ENCODE results near the gene PTPRT. TPM values are rescaled to one million over a fixed set of nuclear protein-coding genes. Genes with fewer than 3 reads are reported as not detected.

Gene PTPRT
- polyA plus RNA-seq, 1 of the 3 experiments (the other 2 are of a cell fraction): not detected

DNA sequence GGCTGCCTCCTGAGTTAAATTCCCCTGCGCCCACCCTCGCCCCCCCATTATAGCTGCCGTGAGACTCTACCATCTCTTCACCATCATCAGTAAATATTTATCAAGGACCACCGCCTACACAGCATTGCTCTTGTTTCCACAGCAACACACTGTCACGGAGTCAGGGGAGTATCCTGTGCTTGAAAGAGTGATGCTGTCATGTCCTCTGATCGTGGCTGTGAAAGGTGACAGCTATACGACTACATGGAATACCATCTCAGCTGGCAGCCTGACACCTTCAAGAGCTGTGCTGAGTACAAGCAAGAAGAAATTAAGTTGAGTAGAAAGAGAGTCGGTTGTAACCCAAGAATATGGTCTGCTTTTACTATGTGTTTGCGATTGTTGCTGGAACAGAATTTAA, 3.4 kb downstream of the PTPRT start:
- Histone ChIP-seq H3K4me1 (ENCODE audit: control insufficient read depth in 1 of 2, insufficient read depth in 2 of 2, low read depth in 1 of 2, low read length in 1 of 2) (peaks cover 0 to 6% of the 10 kb centered on the region in 2 experiments; a peak in 1 of 4 replicates), H3K9me2 (no peaks in the 10 kb centered on the region), H3K9ac (no peak overlapping the region), H3K4me2 (no peak overlapping the region), H2AFZ (ENCODE audit: low read depth) (no peak overlapping the region), H3K27ac (ENCODE audit: low read depth in 2 of 2, low read length in 1 of 2) (no peak overlapping the region), H3K27me3 (ENCODE audit: insufficient read depth) (no peaks in the 10 kb centered on the region), H3K9me3 (no peaks in the 10 kb centered on the region), H3F3A (replicated peaks; ENCODE audit: insufficient read depth) (no peaks in the 10 kb centered on the region), H3K79me2 (ENCODE audit: insufficient read depth) (no peaks in the 10 kb centered on the region), H3K36me3 (replicated peaks in 1 of 2; ENCODE audit: control insufficient read depth in 1 of 2, insufficient read depth in 2 of 2, low read length in 1 of 2) (no peaks in the 10 kb centered on the region), H4K20me1 (ENCODE audit: insufficient read depth) (no peaks in the 10 kb centered on the region), H3K4me3 (ENCODE audit: low read depth in 2 of 2, low read length in 1 of 2) (no peak overlapping the region)
- POLR2A ChIA-PET: no interaction called here
- WGBS (ENCODE audit: low lambda C conversion rate): 34% methylated on average over 9 of the region's 9 CpGs
- no peak for DNase-seq
- TF ChIP-seq, protein P1, sequence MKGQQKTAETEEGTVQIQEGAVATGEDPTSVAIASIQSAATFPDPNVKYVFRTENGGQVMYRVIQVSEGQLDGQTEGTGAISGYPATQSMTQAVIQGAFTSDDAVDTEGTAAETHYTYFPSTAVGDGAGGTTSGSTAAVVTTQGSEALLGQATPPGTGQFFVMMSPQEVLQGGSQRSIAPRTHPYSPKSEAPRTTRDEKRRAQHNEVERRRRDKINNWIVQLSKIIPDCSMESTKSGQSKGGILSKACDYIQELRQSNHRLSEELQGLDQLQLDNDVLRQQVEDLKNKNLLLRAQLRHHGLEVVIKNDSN (IDR thresholded peaks at IDR 0.05; ENCODE audit: borderline replicate concordance, low read depth): no peak
- TF ChIP-seq, protein P2, sequence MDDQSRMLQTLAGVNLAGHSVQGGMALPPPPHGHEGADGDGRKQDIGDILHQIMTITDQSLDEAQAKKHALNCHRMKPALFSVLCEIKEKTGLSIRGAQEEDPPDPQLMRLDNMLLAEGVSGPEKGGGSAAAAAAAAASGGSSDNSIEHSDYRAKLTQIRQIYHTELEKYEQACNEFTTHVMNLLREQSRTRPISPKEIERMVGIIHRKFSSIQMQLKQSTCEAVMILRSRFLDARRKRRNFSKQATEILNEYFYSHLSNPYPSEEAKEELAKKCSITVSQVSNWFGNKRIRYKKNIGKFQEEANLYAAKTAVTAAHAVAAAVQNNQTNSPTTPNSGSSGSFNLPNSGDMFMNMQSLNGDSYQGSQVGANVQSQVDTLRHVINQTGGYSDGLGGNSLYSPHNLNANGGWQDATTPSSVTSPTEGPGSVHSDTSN (IDR thresholded peaks at IDR 0.05): no peak
- TF ChIP-seq MXI1 (IDR thresholded peaks at IDR 0.05; ENCODE audit: low read depth, low read length): no peak
- TF ChIP-seq RCOR1 (IDR thresholded peaks at IDR 0.05; ENCODE audit: low read length): no peak
- TF ChIP-seq EZH2phosphoT487 (IDR thresholded peaks at IDR 0.05; ENCODE audit: borderline replicate concordance, low read depth): no peak
- TF ChIP-seq, protein P3, sequence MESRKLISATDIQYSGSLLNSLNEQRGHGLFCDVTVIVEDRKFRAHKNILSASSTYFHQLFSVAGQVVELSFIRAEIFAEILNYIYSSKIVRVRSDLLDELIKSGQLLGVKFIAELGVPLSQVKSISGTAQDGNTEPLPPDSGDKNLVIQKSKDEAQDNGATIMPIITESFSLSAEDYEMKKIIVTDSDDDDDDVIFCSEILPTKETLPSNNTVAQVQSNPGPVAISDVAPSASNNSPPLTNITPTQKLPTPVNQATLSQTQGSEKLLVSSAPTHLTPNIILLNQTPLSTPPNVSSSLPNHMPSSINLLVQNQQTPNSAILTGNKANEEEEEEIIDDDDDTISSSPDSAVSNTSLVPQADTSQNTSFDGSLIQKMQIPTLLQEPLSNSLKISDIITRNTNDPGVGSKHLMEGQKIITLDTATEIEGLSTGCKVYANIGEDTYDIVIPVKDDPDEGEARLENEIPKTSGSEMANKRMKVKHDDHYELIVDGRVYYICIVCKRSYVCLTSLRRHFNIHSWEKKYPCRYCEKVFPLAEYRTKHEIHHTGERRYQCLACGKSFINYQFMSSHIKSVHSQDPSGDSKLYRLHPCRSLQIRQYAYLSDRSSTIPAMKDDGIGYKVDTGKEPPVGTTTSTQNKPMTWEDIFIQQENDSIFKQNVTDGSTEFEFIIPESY (IDR thresholded peaks at IDR 0.05; ENCODE audit: borderline replicate concordance, low read depth): no peak
- TF ChIP-seq EP300 (IDR thresholded peaks at IDR 0.05; ENCODE audit: borderline replicate concordance in 1 of 2, low read depth in 1 of 2, low read length in 1 of 2): no peak
- TF ChIP-seq, protein P4, sequence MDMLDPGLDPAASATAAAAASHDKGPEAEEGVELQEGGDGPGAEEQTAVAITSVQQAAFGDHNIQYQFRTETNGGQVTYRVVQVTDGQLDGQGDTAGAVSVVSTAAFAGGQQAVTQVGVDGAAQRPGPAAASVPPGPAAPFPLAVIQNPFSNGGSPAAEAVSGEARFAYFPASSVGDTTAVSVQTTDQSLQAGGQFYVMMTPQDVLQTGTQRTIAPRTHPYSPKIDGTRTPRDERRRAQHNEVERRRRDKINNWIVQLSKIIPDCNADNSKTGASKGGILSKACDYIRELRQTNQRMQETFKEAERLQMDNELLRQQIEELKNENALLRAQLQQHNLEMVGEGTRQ (IDR thresholded peaks at IDR 0.05; ENCODE audit: borderline replicate concordance, low read depth, low read length): no peak
- no peak for TF ChIP-seq JUND (IDR thresholded peaks at IDR 0.05)
- CTCF ChIA-PET: interaction anchor here (0.8 to 9.2 kb wide), 8 partner anchors 16 to 1456 kb away, joined by 3 to 90 read pairs (median 6); no protein-coding TSS in a partner anchor

DNA sequence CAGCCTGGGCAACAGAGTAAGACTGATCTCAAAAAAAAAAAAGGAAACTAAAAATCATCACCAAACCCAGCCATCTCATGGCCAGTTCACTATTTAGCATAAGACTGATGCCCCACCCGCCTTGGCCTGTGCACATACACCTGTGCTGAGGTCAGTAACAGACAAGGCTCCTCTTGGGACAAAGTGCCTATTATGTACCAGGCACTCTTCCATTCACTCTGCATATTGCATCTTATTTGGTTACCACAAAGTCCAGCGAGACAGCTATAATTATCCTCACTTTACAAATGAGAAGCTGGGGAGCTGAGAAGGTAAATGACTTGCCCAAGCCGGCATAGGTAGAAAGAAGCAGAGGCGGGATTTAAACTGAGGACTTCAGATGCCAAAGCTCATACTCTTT, 3.8 kb downstream of the PTPRT start:
- Histone ChIP-seq H3K9ac (no peak overlapping the region), H3K4me3 (ENCODE audit: low read depth in 2 of 2, low read length in 1 of 2) (no peak overlapping the region), H3K9me3 (no peaks in the 10 kb centered on the region), H3K79me2 (ENCODE audit: insufficient read depth) (no peaks in the 10 kb centered on the region), H2AFZ (ENCODE audit: low read depth) (no peak overlapping the region), H4K20me1 (ENCODE audit: insufficient read depth) (no peaks in the 10 kb centered on the region), H3K9me2 (no peaks in the 10 kb centered on the region), H3K27ac (ENCODE audit: low read depth in 2 of 2, low read length in 1 of 2) (no peak overlapping the region), H3K4me1 (ENCODE audit: control insufficient read depth in 1 of 2, insufficient read depth in 2 of 2, low read depth in 1 of 2, low read length in 1 of 2) (peaks cover 0 to 6% of the 10 kb centered on the region in 2 experiments; a peak in 1 of 4 replicates), H3K27me3 (ENCODE audit: insufficient read depth) (no peaks in the 10 kb centered on the region), H3K36me3 (replicated peaks in 1 of 2; ENCODE audit: control insufficient read depth in 1 of 2, insufficient read depth in 2 of 2, low read length in 1 of 2) (no peaks in the 10 kb centered on the region), H3K4me2 (no peak overlapping the region), H3F3A (replicated peaks; ENCODE audit: insufficient read depth) (no peaks in the 10 kb centered on the region)
- CTCF ChIA-PET: interaction anchor here (0.8 to 9.2 kb wide), 2 partner anchors 655 to 1449 kb away, joined by 3 to 90 read pairs; no protein-coding TSS in a partner anchor
- WGBS (ENCODE audit: low lambda C conversion rate): 39% methylated on average over 4 of the region's 4 CpGs
- no peak for DNase-seq
- POLR2A ChIA-PET: no interaction called here
- no peak for TF ChIP-seq EZH2phosphoT487 (IDR thresholded peaks at IDR 0.05; ENCODE audit: borderline replicate concordance, low read depth)
- no peak for TF ChIP-seq JUND (IDR thresholded peaks at IDR 0.05)
- no peak for TF ChIP-seq TAF1 (IDR thresholded peaks at IDR 0.05; ENCODE audit: borderline replicate concordance, low read depth, low read length)
- TF ChIP-seq, protein P2 (IDR thresholded peaks at IDR 0.05): no peak
- TF ChIP-seq, protein P5, sequence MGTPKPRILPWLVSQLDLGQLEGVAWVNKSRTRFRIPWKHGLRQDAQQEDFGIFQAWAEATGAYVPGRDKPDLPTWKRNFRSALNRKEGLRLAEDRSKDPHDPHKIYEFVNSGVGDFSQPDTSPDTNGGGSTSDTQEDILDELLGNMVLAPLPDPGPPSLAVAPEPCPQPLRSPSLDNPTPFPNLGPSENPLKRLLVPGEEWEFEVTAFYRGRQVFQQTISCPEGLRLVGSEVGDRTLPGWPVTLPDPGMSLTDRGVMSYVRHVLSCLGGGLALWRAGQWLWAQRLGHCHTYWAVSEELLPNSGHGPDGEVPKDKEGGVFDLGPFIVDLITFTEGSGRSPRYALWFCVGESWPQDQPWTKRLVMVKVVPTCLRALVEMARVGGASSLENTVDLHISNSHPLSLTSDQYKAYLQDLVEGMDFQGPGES (IDR thresholded peaks at IDR 0.05; ENCODE audit: low read depth, low read length): no peak
- no peak for TF ChIP-seq SIN3A (IDR thresholded peaks at IDR 0.05; ENCODE audit: borderline replicate concordance, low read depth, low read length)
- TF ChIP-seq, protein P6, sequence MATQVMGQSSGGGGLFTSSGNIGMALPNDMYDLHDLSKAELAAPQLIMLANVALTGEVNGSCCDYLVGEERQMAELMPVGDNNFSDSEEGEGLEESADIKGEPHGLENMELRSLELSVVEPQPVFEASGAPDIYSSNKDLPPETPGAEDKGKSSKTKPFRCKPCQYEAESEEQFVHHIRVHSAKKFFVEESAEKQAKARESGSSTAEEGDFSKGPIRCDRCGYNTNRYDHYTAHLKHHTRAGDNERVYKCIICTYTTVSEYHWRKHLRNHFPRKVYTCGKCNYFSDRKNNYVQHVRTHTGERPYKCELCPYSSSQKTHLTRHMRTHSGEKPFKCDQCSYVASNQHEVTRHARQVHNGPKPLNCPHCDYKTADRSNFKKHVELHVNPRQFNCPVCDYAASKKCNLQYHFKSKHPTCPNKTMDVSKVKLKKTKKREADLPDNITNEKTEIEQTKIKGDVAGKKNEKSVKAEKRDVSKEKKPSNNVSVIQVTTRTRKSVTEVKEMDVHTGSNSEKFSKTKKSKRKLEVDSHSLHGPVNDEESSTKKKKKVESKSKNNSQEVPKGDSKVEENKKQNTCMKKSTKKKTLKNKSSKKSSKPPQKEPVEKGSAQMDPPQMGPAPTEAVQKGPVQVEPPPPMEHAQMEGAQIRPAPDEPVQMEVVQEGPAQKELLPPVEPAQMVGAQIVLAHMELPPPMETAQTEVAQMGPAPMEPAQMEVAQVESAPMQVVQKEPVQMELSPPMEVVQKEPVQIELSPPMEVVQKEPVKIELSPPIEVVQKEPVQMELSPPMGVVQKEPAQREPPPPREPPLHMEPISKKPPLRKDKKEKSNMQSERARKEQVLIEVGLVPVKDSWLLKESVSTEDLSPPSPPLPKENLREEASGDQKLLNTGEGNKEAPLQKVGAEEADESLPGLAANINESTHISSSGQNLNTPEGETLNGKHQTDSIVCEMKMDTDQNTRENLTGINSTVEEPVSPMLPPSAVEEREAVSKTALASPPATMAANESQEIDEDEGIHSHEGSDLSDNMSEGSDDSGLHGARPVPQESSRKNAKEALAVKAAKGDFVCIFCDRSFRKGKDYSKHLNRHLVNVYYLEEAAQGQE (IDR thresholded peaks at IDR 0.05; ENCODE audit: low read depth, low read length): no peak
- TF ChIP-seq MXI1 (IDR thresholded peaks at IDR 0.05; ENCODE audit: low read depth, low read length): no peak

All from SK-N-SH (cell line).